ENCODE measurements around the gene CDC42SE1.
A peak's percentile ranks its signal among the peaks of the same experiment; 100 is the strongest.

The CDC42SE1 gene

DNA sequence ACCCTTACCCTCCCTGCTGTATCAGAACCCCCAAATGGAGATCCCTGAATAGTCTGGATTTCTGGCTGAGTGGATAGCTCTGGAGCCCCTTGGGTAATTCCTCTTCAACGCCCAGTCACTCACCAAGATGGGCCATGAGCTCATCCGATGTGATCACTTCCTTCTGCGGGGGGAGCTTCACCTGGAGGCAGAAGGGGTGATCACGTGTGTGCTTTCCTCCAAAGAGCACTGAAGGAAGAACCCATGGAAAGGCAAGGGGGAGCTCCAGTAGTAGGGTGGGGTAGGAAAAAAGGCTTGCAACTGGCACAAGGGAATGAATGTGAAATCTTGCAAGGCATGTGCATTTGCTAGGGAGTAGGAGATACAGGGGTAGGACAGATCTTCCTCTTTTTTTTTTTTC lies 57.8 kb downstream of the CDC42SE1 start:
- Histone ChIP-seq H3K27me3 (ENCODE audit: insufficient read depth, poor library complexity, severe bottlenecking) (no peaks in the 10 kb centered on the region), H3K27ac (replicated peaks) (peak overlapping the region; percentile 50), H3K4me3 (replicated peaks; ENCODE audit: insufficient read depth, low read length) (no peak overlapping the region)
- TF ChIP-seq GABPA (IDR thresholded peaks at IDR 0.05; ENCODE audit: low read depth) (no peak), POLR2AphosphoS5 (IDR thresholded peaks at IDR 0.05; ENCODE audit: low read depth) (0 out of 2 replicates have a peak, but pooled peaks have one; percentile 24), SPI1 (IDR thresholded peaks at IDR 0.05; ENCODE audit: borderline replicate concordance, low read depth) (0 out of 2 replicates have a peak, but pooled peaks have one; percentile 38)
- TF ChIP-seq, protein P1, sequence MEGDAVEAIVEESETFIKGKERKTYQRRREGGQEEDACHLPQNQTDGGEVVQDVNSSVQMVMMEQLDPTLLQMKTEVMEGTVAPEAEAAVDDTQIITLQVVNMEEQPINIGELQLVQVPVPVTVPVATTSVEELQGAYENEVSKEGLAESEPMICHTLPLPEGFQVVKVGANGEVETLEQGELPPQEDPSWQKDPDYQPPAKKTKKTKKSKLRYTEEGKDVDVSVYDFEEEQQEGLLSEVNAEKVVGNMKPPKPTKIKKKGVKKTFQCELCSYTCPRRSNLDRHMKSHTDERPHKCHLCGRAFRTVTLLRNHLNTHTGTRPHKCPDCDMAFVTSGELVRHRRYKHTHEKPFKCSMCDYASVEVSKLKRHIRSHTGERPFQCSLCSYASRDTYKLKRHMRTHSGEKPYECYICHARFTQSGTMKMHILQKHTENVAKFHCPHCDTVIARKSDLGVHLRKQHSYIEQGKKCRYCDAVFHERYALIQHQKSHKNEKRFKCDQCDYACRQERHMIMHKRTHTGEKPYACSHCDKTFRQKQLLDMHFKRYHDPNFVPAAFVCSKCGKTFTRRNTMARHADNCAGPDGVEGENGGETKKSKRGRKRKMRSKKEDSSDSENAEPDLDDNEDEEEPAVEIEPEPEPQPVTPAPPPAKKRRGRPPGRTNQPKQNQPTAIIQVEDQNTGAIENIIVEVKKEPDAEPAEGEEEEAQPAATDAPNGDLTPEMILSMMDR (IDR thresholded peaks at IDR 0.05; ENCODE audit: insufficient read depth, low read length): no peak
- TF ChIP-seq, protein P2, sequence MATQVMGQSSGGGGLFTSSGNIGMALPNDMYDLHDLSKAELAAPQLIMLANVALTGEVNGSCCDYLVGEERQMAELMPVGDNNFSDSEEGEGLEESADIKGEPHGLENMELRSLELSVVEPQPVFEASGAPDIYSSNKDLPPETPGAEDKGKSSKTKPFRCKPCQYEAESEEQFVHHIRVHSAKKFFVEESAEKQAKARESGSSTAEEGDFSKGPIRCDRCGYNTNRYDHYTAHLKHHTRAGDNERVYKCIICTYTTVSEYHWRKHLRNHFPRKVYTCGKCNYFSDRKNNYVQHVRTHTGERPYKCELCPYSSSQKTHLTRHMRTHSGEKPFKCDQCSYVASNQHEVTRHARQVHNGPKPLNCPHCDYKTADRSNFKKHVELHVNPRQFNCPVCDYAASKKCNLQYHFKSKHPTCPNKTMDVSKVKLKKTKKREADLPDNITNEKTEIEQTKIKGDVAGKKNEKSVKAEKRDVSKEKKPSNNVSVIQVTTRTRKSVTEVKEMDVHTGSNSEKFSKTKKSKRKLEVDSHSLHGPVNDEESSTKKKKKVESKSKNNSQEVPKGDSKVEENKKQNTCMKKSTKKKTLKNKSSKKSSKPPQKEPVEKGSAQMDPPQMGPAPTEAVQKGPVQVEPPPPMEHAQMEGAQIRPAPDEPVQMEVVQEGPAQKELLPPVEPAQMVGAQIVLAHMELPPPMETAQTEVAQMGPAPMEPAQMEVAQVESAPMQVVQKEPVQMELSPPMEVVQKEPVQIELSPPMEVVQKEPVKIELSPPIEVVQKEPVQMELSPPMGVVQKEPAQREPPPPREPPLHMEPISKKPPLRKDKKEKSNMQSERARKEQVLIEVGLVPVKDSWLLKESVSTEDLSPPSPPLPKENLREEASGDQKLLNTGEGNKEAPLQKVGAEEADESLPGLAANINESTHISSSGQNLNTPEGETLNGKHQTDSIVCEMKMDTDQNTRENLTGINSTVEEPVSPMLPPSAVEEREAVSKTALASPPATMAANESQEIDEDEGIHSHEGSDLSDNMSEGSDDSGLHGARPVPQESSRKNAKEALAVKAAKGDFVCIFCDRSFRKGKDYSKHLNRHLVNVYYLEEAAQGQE (IDR thresholded peaks at IDR 0.05; ENCODE audit: insufficient replicate concordance, low read depth): no peak
- peak; percentile 72 to 82 for DNase-seq (ENCODE audit: low read depth in 1 of 2, low spot score in 1 of 2)
